Measurements from ENCODE around the gene ZNF688.

- no peak for TF ChIP-seq CTCF (IDR thresholded peaks at IDR 0.05)
- no peak for TF ChIP-seq ZFX (IDR thresholded peaks at IDR 0.05; ENCODE audit: borderline replicate concordance)
Measured at GRCh38 chr16:30525844-30526136, 45.7 kb downstream of the ZNF688 start.

Measured in 22Rv1 (cell line).